GM21717 (cell line): ENCODE data around the gene CMTM4.
"Not testable (repeated sequence)": the region's sequence is repeated elsewhere in the genome, so short reads cannot be mapped to it uniquely, and the experiment has no call there.

Experiments
- ATAC-seq: cut with Tn5 transposase; IDR thresholded peaks from one replicate; pipeline ENCODE4 v1.9.1; 2021; ENCODE audit warnings: mild to moderate bottlenecking, moderate library complexity; ENCODE audit not compliant: unreplicated experiment

CMTM4 gene

DNA sequence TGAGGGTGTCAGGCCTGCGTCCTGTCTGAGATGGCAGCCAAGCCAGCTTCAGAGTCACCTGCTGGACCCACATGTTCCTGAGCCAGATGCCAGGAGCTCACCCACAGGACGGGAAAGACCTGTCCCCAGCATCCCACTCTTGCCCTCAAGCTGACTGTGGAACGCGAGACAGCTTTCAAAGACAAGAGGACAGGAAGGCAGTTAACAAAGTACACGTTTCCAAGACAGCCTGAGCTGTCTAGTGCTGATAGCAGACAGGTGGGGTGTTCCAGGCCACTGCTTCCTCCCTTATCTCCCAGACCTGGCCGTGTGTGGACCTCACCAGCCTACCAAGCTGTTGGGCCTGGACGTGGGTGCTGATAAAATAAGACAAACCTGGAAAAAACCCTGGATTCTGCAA lies 78.8 kb downstream of the CMTM4 start:
- no peak for ATAC-seq

DNA sequence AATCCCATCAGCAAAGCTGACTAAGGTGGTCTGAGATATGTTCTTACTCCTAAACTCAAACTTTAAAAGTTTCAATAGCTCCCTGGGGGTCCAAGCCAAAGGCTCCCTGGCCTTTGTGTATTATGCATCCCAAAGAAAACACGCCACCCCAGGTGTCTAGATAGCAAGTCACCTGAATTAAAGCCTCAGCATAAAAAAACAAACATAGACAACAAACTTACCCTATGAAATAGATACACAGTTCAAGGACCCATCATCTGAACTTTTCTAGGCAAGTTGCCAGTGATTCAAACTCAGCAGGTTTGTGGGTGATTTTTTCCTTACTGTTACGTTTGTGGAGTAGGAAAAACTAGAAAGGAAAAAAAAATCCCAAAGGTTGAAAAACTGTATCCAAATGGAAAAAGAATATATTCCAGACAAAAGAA lies 79.5 kb downstream of the CMTM4 start:
- ATAC-seq, result no peak

DNA sequence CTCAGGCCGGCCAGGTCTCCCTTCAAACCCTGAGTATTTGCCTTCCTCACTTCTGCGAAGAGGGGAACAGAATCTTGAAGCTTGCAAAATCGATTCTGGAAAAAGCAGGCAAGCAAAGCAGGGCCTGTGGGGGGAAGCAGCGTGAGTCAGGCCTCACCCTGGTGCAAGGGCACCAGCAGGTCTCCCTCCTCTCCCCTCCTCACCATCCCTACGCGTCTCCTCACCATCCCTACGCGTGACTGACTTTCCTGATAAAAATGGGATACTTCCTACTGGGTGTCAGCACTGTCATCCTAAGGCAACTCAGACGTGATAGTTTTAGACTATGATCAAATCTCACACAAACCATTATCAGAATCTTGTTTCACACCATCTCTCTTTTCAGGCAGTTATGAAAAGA lies 80.0 kb downstream of the CMTM4 start:
- ATAC-seq, result no peak

DNA sequence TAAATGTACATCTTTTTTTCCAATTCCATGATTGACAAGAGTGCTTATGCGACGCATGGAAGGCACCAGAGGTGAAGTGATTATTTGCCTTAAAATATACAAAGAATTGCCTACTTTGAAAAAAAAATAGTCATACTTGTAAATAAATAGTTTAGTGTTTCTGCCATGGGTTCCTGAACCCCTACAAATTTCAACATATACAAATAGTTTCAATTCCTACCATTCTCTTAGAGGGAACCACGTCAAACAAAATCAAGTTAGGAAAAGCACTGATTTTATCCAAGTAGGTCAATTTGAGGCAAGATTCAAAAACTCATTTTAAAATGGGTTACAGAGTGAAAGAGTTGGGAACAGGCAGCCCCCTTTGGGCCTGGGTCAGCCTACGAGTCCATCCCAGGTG lies 80.4 kb downstream of the CMTM4 start:
- ATAC-seq, result no peak

DNA sequence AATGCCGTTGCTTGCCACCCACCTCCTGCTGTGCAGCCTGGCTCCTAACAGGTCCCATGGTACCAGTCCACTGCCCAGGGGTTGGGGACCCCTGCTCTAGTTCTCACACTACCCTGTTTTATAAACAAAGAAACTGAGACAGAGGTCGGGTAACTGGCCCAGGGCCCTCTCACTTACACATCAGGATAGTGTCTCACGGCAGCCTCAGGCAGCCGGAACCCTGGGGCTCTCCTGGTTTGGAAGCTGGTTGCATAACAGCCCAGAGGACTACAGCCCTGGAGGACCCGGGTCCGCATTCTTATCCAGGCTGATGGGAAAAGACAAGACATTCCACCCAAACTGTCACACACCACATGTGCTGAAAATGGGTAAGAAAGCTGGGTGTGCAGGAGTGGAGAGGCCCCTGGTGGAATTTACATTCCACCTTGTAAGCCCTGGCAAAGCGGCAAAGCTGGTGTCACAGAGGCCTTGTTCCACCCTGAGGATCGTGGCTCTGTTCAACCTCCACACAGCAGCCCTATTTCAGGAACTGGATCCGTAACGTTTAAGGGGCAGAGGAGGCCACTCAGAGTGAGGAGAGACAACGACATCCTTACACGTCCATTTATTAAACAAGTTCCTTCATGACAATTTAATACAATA lies 82.3 kb downstream of the CMTM4 start:
- ATAC-seq, result no peak

DNA sequence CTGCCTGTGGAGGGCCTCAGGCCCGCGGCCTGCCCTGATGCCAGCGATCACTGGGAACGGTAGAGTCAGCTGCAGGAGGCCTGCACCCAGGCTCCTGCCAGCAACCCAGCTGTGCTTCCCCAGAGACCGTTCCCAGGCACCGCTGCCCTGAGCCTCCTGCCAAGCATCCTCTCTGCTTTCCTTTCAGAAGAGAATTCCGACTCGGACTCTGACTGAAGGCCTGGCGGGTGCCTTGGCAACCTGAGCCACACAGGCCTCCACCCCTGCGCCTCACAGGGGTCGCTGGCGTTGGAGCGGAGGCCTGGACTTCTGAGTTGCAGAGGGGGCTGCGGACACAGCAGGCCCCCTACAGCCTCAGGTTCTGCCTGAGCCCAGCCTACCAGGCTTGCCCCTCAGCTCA lies 84.1 kb downstream of the CMTM4 start:
- ATAC-seq, result no peak

DNA sequence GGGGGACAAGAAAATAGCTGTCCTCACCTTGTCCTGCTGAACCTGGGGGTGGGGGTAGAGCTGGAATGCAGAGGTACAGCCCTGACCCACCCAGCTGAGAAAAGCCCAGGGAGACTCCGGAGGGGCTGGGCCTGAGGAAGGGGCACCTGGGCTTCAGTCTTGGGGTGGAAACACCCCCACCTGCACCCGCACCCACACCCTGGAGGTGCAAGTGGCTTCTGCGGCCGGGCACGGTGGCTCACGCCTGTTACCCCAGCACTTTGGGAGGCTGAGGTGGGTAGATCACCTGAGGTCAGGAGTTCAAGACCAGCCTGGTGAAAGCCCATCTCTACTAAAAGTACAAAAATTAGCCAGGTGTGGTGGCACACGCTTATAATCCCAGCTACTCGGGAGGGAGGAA lies 84.6 kb downstream of the CMTM4 start:
- ATAC-seq, result not testable (repeated sequence)

DNA sequence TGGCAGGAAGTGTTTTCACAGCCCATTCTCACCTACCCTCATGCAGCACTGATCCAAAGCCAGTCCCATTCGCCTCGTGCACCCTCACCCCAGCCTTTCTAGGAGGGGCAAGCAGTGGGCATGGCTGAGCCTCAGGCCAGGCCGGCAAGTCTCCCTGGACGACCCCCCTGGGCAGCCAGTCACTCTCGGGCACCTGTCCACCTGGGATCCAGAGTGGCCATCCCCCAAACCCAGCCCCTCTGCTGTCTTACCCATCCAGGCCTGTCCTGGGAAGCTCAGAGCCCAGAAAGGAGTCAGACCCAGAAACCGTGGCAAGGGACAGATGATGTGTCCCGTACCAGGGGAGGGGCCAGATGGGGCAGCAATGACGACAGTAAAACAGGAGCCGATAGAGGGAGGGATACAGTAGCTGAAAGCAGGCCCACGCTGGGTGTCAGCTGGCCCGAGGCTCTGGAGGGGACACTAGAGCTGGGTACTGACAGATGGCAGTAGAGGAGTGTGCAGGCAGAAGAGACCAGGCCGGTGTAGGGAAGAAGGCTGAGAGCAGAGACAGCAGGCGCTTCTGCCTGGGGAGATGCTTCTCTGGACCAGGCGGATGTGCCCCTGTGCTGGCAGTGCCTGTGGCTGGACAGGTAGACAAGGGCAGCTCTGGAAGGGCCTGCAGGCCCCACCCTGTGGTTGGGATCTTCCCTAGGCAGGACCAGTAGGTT lies 86.3 kb downstream of the CMTM4 start:
- ATAC-seq, result no peak

DNA sequence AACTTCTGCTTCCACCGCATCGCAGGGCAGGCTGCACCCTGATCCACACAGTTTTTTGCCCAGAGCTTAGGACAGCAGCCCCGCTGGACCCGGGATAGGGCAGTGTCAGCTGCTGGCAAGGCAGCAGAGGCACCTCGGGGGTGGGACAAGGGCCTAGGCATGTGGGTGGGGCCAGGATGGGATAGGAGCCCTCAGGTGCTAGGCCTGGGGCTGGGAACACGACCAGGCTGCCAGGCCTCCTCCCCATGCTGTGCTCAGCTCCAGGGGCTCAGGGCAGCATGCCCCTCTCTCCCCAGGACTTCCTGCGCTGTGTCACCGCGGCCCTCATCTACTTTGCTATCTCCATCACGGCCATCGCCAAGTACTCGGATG lies 87.4 kb downstream of the CMTM4 start:
- ATAC-seq, result no peak

DNA sequence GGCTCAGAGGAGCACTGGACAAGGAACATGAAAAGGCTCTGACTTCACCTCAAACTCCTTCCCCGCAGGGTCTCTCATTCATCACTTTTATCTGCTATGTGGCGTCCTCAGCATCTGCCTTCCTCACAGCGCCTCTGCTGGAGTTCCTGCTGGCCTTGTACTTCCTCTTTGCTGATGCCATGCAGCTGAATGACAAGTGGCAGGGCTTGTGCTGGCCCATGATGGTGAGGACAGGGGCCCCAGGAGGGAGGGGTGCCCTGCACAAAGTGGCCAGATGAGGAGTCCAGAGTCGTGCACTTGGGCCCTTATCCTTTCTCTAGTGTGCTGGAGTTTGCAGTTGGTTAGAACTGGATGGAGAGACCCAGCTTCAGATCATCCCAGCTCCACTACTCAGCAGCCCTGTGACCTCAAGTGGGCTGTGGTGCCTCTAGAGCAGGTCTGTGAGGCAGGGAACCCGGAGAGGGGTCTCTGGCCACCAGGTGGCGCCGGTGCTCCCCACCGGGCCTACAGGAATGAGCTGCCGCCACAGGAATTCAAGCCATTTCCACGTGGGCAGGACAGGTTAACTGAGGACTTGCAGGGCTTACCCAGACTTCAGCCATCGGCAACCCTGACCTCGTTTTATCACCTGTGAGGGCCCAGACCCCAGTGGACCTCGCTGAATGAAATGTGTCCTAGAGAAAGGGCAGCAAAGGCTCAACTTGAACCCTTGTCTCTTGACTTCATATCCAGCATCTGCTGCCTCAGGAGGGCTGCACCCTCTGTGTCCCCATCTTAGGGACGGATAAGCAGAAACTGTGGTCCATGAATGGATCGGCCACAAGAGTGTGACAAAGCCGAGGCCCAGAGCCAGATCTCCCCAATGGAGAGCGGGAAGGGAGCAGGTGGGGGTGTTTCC lies 88.1 kb downstream of the CMTM4 start:
- peak; percentile 54 for ATAC-seq

DNA sequence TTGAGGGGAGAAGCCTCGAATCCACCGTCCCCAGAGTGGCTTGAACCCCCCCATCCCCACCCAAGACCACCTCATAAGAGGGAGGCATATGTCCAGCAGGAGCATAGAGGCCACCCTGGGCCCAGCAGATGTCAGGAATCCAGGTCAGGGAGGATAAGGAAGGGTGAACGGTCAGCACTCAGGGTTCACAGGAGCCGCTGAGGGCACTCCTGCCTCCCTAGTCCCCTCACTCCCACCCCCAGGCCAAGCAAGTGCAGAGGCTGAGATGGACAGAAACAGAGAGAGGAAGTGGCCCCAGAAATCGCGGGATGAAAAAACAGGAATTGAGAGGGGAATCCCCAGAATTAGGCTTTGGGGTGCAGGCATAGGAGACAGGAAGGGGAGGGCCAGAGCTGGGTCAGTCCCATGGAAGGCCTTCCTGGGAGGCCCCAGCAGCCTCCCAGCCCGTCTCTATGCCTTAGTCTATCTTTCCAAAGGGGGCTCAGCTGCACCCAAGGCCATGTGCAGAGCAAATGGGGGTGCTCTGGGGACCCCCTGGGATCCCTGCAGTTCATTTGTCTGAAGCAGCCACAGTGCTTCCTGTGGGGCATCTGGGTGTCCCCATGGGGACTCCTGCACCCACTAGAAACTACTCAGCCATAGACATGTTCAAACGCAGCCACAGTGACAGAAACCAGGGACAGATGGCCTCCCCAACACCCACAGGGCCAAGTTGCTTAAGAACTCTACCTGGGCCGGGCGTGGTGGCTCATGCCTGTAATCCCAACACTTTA lies 90.4 kb downstream of the CMTM4 start:
- ATAC-seq, result peak; percentile 40

DNA sequence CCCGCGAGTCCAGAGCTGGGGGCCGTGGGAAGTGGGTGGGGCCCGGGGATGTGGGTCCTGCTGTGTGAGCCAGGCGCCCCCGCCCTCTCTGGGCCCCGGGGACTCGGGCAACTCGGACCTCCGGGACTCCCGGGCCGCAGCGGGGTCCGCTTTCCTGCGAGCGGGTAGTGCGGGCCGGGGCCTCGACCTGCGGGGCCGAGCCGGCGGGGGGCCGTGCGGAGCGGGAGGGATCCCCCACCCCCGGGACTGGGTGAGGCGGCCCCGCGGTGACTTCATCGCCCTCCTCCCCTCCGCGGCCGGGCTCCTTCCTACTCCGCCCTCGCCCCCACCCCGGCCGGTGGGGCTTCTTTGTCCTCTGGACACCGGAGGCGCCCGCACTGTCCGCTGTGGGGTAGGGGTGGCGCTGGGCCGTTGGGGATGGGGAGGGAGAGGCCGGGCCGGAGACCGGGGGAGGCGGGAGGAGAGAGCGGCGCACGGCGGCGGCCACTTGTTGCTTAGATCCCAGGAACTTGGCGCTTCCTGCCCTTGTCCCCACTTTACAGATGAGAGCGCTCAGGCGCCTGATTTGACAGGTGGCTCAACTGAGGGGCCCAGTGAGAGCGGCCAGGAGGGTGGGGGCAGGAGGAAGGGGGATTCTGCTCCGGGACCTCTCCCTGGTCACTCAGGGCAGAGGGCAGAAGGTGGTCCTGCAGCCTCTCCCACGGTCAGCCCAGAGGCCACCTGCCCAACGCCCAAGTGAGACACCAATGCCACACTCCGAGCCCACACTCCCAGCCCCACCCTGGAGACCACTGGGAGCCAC lies 91.2 kb downstream of the CMTM4 start:
- no peak for ATAC-seq

DNA sequence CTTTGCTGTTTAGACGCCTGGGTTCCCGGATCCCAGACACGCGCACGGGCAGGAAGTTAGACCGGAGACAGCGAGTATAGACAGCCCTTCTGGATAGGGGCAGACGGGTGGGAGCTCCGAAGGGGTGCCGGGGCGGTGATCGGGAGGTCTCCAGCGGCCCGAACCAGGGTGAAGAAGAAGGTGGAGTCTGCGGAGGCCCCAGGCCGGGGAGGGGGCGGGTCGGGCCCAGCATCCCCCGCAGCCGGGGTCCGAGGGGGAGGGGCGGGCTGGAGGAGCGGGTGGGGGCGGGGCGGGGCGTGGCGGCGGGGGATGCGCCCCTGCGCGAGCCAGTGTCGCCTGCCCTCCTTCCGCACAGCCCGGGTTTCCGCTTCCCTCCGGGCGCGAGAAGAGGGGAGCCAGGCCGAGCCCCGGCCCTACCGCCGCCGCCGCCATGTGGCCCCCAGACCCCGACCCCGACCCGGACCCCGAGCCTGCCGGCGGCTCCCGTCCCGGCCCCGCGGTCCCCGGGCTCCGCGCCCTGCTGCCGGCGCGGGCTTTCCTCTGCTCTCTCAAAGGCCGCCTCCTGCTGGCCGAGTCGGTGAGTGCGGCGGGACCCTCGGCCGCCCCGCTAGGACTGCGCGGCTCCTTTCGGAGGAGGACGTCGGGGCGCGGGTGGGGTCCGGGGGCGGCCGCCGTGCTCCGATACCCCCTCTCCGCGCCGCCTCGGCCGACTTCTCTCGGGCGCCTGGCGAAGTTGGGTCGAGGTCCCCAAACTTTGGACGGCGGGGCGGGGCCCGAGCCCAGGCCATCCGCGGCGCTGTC lies 92.0 kb downstream of the CMTM4 start, which contains the start of gene CMTM3:
Gene CMTM3, plus strand, starts transcription at position 329 of the 801 bp plus-strand sequence. Its CDS starts 102 bp downstream, at position 431.
- ATAC-seq, result peak; percentile 56

DNA sequence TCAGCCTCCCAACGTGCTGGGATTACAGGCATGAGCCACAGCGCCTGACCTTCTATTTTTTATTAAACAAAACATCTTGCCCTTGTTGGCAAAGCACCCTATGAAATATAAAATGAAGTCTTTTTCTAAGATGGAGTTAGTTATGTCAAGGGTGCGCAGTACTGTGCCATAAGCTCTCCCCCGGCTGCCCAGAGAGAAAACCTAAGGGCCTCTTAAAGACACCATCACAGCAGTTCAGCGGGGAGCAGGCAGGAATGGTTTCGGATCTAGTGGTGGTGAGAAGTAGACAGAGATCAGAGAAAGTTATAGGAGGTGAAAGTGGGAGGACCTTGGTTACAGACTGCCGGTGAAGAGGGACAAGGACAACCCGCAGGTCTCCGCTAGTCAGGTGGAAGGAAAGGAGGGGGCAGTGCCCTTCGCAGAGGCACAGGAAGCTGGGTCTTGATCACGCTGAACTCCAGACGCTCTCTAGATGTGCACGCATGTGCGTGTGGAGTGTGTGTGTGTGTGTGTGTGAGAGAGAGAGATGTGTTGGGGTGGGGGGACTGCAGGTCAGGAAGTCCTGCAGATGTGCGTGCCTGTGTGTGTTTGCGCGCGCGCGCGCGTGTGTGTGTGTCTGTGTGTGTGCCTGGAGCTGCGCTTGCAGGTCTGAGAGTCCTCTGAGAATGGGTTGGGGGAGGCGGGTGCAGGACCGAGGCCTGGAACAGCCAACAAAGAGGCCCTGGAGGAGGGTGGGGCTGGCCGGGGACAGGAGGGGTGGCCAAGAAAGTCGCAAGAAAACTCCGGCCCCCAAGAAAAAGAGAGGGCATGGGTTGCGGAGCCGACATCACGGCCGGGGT lies 92.8 kb downstream of the CMTM4 start:
- no peak for ATAC-seq

DNA sequence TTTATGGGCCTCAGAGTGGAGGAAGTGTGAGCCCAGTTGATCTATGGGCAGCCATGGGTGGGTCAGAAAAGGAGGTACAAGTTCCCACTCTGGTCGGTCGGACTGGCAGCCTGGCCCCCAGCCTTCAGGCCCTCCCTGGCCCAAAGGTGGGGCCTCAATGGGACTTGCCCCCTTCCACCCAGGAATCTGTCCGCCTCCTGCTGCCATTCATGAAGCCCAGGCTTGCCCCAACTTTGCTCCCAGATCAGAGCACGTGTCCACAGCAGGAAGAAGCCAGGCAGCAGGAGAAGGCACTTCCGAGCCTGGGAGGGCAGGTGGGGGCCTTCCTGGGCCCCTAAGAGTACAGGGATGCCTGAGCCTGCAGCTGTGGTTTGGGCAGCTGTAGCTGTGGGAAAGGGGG lies 95.1 kb downstream of the CMTM4 start:
- ATAC-seq, result no peak

DNA sequence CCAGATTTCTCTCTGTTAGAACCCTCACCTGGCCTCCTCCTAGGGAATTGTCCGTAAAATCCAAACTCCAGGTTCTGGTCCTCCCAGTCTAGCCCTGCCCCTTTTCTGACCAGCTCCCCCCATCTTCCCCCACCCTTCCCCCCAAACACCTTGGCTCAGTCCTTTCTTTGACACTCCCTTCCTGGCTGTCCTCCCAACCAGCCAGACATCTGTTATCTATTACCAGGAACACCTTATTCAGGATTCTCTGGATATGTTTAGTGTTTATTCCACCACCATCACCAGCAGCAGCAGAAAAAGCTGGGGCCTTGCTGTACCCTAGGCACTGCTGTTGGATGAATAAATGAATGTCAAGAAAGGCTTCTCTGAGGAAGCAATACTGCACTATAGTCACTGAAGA lies 96.1 kb downstream of the CMTM4 start:
- ATAC-seq, result no peak

DNA sequence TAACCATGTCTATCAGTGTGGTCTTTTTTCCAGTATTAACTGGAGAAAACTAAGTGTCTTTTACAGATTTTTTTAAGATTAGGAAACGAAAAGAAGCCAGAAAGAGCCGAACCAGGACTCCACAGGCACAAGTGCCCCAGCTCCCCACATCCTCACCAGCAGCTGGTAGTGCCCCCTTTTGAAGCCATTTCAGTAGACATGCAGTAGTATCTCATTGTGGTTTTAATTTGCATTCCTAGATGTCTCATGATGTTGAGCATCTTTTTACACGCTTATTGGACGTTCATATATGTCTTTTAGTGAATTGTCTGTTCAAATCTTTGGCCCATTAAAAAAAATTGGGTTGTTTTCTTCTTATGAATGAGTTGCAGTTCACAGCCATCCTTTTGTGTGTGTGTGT lies 96.8 kb downstream of the CMTM4 start:
- ATAC-seq, result no peak

DNA sequence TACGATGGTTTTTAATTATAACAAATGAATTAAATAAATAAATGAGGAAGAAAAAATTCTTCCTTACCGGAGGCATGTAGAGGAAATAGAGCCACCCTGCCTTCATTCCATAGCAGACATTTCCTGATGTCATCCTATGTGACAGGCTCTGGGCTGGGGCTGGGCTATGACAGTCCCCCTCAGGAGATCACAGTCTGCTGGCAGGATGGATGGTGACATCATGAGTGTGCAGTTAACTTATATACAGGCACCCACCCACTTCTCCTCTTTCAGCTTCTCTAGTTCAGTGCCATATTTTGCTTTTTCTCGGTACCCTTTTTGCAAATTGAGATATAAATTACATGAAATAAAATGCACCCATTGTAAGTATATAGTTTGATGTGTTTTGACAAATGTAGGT lies 98.4 kb downstream of the CMTM4 start:
- ATAC-seq, result no peak
